Astrocyte (in vitro differentiated cells and primary cell): Measurements from ENCODE around the gene GNAQ.

Experiments
- EZH2 ChIP-seq: IDR thresholded peaks from 2 replicates; pipeline ENCODE4 v1.6.1; 2012; ENCODE audit warnings: mild to moderate bottlenecking, low read length, inconsistent platforms; ENCODE audit not compliant: insufficient read depth
- TF ChIP-seq, protein P1 (sequence below): IDR thresholded peaks from 2 replicates; pipeline ENCODE4 v1.5.1; 2011; ENCODE audit warnings: low read depth, mild to moderate bottlenecking, inconsistent platforms, low read length, moderate library complexity; ENCODE audit not compliant: insufficient read depth

DNA sequence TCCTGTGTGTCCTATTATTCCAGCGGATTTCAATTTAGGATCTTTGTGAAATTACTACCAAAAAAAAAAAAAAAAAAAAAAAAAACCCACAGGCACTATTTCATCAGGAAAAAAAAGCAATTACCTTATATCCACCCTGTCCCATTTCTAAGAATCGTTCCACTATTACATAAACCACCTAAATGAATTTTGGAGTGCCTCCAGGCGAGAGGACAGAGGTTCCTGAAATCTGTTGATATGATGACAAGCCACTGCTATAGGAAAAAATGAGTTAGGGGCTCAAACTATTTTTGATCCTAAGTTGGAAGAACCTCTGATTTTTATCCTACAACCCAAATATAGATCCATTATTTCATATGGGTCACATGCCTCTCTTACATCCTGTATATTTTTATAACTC is 177.9 kb downstream of the GNAQ start:
- TF ChIP-seq EZH2, result no peak
- TF ChIP-seq, protein P1, sequence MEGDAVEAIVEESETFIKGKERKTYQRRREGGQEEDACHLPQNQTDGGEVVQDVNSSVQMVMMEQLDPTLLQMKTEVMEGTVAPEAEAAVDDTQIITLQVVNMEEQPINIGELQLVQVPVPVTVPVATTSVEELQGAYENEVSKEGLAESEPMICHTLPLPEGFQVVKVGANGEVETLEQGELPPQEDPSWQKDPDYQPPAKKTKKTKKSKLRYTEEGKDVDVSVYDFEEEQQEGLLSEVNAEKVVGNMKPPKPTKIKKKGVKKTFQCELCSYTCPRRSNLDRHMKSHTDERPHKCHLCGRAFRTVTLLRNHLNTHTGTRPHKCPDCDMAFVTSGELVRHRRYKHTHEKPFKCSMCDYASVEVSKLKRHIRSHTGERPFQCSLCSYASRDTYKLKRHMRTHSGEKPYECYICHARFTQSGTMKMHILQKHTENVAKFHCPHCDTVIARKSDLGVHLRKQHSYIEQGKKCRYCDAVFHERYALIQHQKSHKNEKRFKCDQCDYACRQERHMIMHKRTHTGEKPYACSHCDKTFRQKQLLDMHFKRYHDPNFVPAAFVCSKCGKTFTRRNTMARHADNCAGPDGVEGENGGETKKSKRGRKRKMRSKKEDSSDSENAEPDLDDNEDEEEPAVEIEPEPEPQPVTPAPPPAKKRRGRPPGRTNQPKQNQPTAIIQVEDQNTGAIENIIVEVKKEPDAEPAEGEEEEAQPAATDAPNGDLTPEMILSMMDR, result no peak
